ENCODE results near the gene FGD6. TPM values are rescaled to one million over a fixed set of nuclear protein-coding genes. Genes with fewer than 3 reads are reported as not detected.

Gene FGD6
- total and polyA plus RNA-seq, 2 experiments from 2014 or later, result 12.9 to 32.4 TPM

- H3K27ac Mint-ChIP-seq, result no peak overlapping the region
- no peaks in the 10 kb centered on the region; the same call in 1 of the 2 replicates for H3K36me3 ChIP-seq (ENCODE audit: insufficient read depth)
- peaks cover 9% of the 10 kb centered on the region; the same call in 1 of the 2 replicates for H4K20me1 ChIP-seq (replicated peaks; ENCODE audit: insufficient read depth)
Measured at GRCh38 chr12:95237315-95237714, 20.0 kb upstream of the FGD6 start.

More at GRCh38 chr12:95237315-95237714, 20.0 kb upstream of the FGD6 start:
- Histone ChIP-seq H3K27ac (ENCODE audit: low read depth) (no peak overlapping the region), H2AFZ (no peak overlapping the region), H3F3A (replicated peaks; ENCODE audit: low read depth) (no peaks in the 10 kb centered on the region), H3K79me2 (replicated peaks; ENCODE audit: insufficient read depth) (peaks cover 86% of the 10 kb centered on the region), H3K4me1 (ENCODE audit: insufficient read depth) (no peaks in the 10 kb centered on the region), H3K27me3 (ENCODE audit: insufficient read depth) (no peaks in the 10 kb centered on the region), H3K4me3 (no peak overlapping the region), H3K9me2 (ENCODE audit: insufficient read depth) (no peaks in the 10 kb centered on the region), H3K4me2 (no peak overlapping the region)
- H3K27me3 Mint-ChIP-seq (ENCODE audit: insufficient read depth, low read depth, poor library complexity), result peaks cover 3% of the 10 kb centered on the region
- ATAC-seq (no peak), DNase-seq (ENCODE audit: low spot score) (no peak)
- H3K4me1 Mint-ChIP-seq, result 0 out of 3 replicates have a peak, but pooled peaks cover 4% of the 10 kb centered on the region
- no peak overlapping the region for H3K4me3 Mint-ChIP-seq
- no peak for TF ChIP-seq ETS1 (IDR thresholded peaks at IDR 0.05)
- no peak for TF ChIP-seq EZH2 (IDR thresholded peaks at IDR 0.05; ENCODE audit: low read depth, unreplicated experiment)
- TF ChIP-seq ZNF331 (CRISPR knock-in tag; IDR thresholded peaks at IDR 0.05; ENCODE audit: low read depth), result no peak
- TF ChIP-seq STAT1 (IDR thresholded peaks at IDR 0.05; ENCODE audit: unreplicated experiment), result no peak
- no peak for TF ChIP-seq JUNB (IDR thresholded peaks at IDR 0.05; ENCODE audit: unreplicated experiment)
- no peak for TF ChIP-seq ZNF114 (CRISPR knock-in tag; IDR thresholded peaks at IDR 0.05)
- no peak for TF ChIP-seq CREB1 (CRISPR knock-in tag; IDR thresholded peaks at IDR 0.05; ENCODE audit: low read depth)
- no peak for TF ChIP-seq NANOG (IDR thresholded peaks at IDR 0.05; ENCODE audit: borderline replicate concordance)
- TF ChIP-seq REST (IDR thresholded peaks at IDR 0.05; ENCODE audit: unreplicated experiment), result no peak
- no peak for TF ChIP-seq CTCF (conservative IDR thresholded peaks at IDR 0.05; ENCODE audit: low read depth in 2 of 2)
- no peak for TF ChIP-seq ZNF462 (CRISPR knock-in tag; IDR thresholded peaks at IDR 0.05)
- TF ChIP-seq EZH2phosphoT487 (IDR thresholded peaks at IDR 0.05; ENCODE audit: unreplicated experiment), result no peak
- TF ChIP-seq POLR2AphosphoS5 (IDR thresholded peaks at IDR 0.05; ENCODE audit: low read depth), result no peak
- peaks cover 56% of the 10 kb centered on the region for H3K36me3 Mint-ChIP-seq (ENCODE audit: low read depth)
- peaks cover 22% of the 10 kb centered on the region for H3K9me3 Mint-ChIP-seq
